H9 (cell line): ENCODE data around the gene LRIG1. TPM values are rescaled to one million over a fixed set of nuclear protein-coding genes. Genes with fewer than 3 reads are reported as not detected.
A peak's percentile ranks its signal among the peaks of the same experiment; 100 is the strongest.

Experiments used
- DNase-seq: peaks from one replicate; pipeline ENCODE4 v3.0.0-alpha.2; 2017
- H2AFZ ChIP-seq: one replicate; pipeline ENCODE4 v1.6.1; 2013; ENCODE audit warnings: mild to moderate bottlenecking, low read length, control low read depth, moderate library complexity
- H2AK5ac ChIP-seq: 2 replicates; pipeline ENCODE4 v1.6.1; 2013; ENCODE audit warnings: low read length, control low read depth, mixed read lengths; ENCODE audit not compliant: insufficient read length
- H2BK120ac ChIP-seq: one replicate; pipeline ENCODE4 v1.6.1; 2013; ENCODE audit warnings: low read depth, mild to moderate bottlenecking, low read length, control low read depth, inconsistent platforms; ENCODE audit not compliant: poor library complexity, severe bottlenecking
- H2BK12ac ChIP-seq: 2 replicates; pipeline ENCODE4 v1.6.1; 2013; ENCODE audit warnings: low read length, control low read depth, mixed read lengths, low read depth; ENCODE audit not compliant: insufficient read length
- H2BK15ac ChIP-seq: 2 replicates; pipeline ENCODE4 v1.6.1; 2013; ENCODE audit warnings: low read depth, low read length, control low read depth
- H2BK20ac ChIP-seq: one replicate; pipeline ENCODE4 v1.6.1; 2013; ENCODE audit warnings: low read depth, mild to moderate bottlenecking, low read length, control low read depth, inconsistent platforms; ENCODE audit not compliant: poor library complexity, severe bottlenecking
- H2BK5ac ChIP-seq: 2 replicates; pipeline ENCODE4 v1.6.1; 2013; ENCODE audit warnings: low read length, control low read depth, mixed read lengths; ENCODE audit not compliant: insufficient read length
- H3K14ac ChIP-seq: 2 replicates; pipeline ENCODE4 v1.6.1; 2013; ENCODE audit warnings: low read length, control low read depth; ENCODE audit not compliant: insufficient read depth
- H3K18ac ChIP-seq: 2 replicates; pipeline ENCODE4 v1.6.1; 2013; ENCODE audit warnings: low read depth, mild to moderate bottlenecking, mixed read lengths, low read length, control low read depth; ENCODE audit not compliant: insufficient read length
- H3K23ac ChIP-seq: 2 replicates; pipeline ENCODE4 v1.6.1; 2013; ENCODE audit warnings: low read length, control low read depth, mixed read lengths, low read depth; ENCODE audit not compliant: insufficient read length
- H3K23me2 ChIP-seq: 2 replicates; pipeline ENCODE4 v1.6.1; 2013; ENCODE audit warnings: low read depth, mild to moderate bottlenecking, mixed read lengths, low read length, control low read depth; ENCODE audit not compliant: insufficient read length, poor library complexity, severe bottlenecking
- H3K27ac ChIP-seq: 2 replicates; pipeline ENCODE4 v1.5.1; 2013; ENCODE audit warnings: low read length, control low read depth, mixed read lengths, low read depth; ENCODE audit not compliant: insufficient read length
- H3K27me3 ChIP-seq: 2 replicates; pipeline ENCODE4 v1.6.1; 2013; ENCODE audit warnings: low read length, control low read depth, inconsistent platforms; ENCODE audit not compliant: insufficient read depth
- H3K4ac ChIP-seq: 2 replicates; pipeline ENCODE4 v1.6.1; 2013; ENCODE audit warnings: low read depth, mild to moderate bottlenecking, control low read depth, inconsistent platforms, low read length, moderate library complexity
- H3K4me1 ChIP-seq: 2 replicates; pipeline ENCODE4 v1.6.1; 2013; ENCODE audit warnings: low read length, control low read depth, inconsistent platforms; ENCODE audit not compliant: insufficient read depth
- H3K4me2 ChIP-seq: 2 replicates; pipeline ENCODE4 v1.6.1; 2013; ENCODE audit warnings: low read length, control low read depth, mixed read lengths; ENCODE audit not compliant: insufficient read length, insufficient read depth
- H3K56ac ChIP-seq: 2 replicates; pipeline ENCODE4 v1.6.1; 2013; ENCODE audit warnings: low read depth, mild to moderate bottlenecking, mixed read lengths, low read length, control low read depth; ENCODE audit not compliant: insufficient read length
- H3K79me1 ChIP-seq: 2 replicates; pipeline ENCODE4 v1.6.1; 2013; ENCODE audit warnings: low read depth, mild to moderate bottlenecking, moderate library complexity, low read length, control low read depth, inconsistent platforms; ENCODE audit not compliant: insufficient read depth, poor library complexity, severe bottlenecking
- H3K79me2 ChIP-seq: 2 replicates; pipeline ENCODE4 v1.6.1; 2013; ENCODE audit warnings: low read length, control low read depth, inconsistent platforms; ENCODE audit not compliant: insufficient read depth
- H3K9ac ChIP-seq: 2 replicates; pipeline ENCODE4 v1.6.1; 2013; ENCODE audit warnings: low read length, control low read depth, mixed read lengths; ENCODE audit not compliant: insufficient read length; ENCODE audit errors: extremely low read depth
- H3K9me3 ChIP-seq: one replicate; pipeline ENCODE4 v1.6.1; 2013; ENCODE audit warnings: low read depth, low read length, inconsistent platforms; ENCODE audit not compliant: control insufficient read depth
- H3T11ph ChIP-seq: one replicate; pipeline ENCODE4 v1.6.1; 2013; ENCODE audit warnings: mild to moderate bottlenecking, low read length, control low read depth, inconsistent platforms
- H4K20me1 ChIP-seq: one replicate; pipeline ENCODE4 v1.6.1; 2013; ENCODE audit not compliant: control insufficient read depth, insufficient read length, insufficient read depth
- H4K5ac ChIP-seq: 2 replicates; pipeline ENCODE4 v1.6.1; 2013; ENCODE audit warnings: low read depth, mild to moderate bottlenecking, mixed read lengths, low read length, control low read depth; ENCODE audit not compliant: insufficient read length
- H4K8ac ChIP-seq: replicated peaks from 2 replicates; pipeline ENCODE4 v1.6.1; 2013; ENCODE audit warnings: low read length, control low read depth, mixed read lengths, low read depth; ENCODE audit not compliant: insufficient read length
- H4K91ac ChIP-seq: 2 replicates; pipeline ENCODE4 v1.6.1; 2013; ENCODE audit warnings: low read depth, mild to moderate bottlenecking, moderate library complexity, mixed read lengths, low read length, control low read depth; ENCODE audit not compliant: insufficient read length
- H3K27ac Mint-ChIP-seq, 3 experiments: 2 replicates in 2 of 3; 3 replicates in 1 of 3; pipeline ENCODE4 v1.8.0; 2020 to 2021; ENCODE audit warnings: mixed read lengths in 3 of 3, mild to moderate bottlenecking in 1 of 3, moderate library complexity in 1 of 3
- H3K27me3 Mint-ChIP-seq: 2 replicates; pipeline ENCODE4 v1.8.0; 2021; ENCODE audit warnings: low read depth, mild to moderate bottlenecking, moderate library complexity, mixed read lengths
- H3K36me3 Mint-ChIP-seq, 3 experiments: 2 replicates in 2 of 3; 3 replicates in 1 of 3; pipeline ENCODE4 v1.8.0; 2020 to 2021; ENCODE audit warnings: low read depth in 3 of 3, mixed read lengths in 3 of 3; ENCODE audit not compliant: insufficient read depth in 1 of 3
- H3K4me1 Mint-ChIP-seq, 2 experiments: 2 replicates each; pipeline ENCODE4 v1.8.0; 2020; ENCODE audit warnings: mixed read lengths in 2 of 2
- H3K4me3 Mint-ChIP-seq, 2 experiments: 2 replicates in 1 of 2; 3 replicates in 1 of 2; pipeline ENCODE4 v1.8.0; 2020 to 2021; ENCODE audit warnings: mild to moderate bottlenecking in 2 of 2, mixed read lengths in 2 of 2, moderate library complexity in 1 of 2
- H3K9me3 Mint-ChIP-seq, 2 experiments: 2 replicates in 1 of 2; 3 replicates in 1 of 2; pipeline ENCODE4 v1.8.0; 2020; ENCODE audit warnings: mild to moderate bottlenecking in 2 of 2, mixed read lengths in 2 of 2, moderate library complexity in 1 of 2
- WGBS: extraction: QIAGEN DNeasy Blood & Tissue Kit; methylation state at CpG from one replicate; pipeline ENCODE4 v1.1.7; 2013; ENCODE audit warnings: missing lambda C conversion rate, low lambda C conversion rate, mixed read lengths; ENCODE audit not compliant: insufficient read length; ENCODE audit errors: extremely low coverage; 5-methylcytosine and 5-hydroxymethylcytosine counted together
- total RNA-seq: library from RNA; stranded (reverse); gene quantifications from 2 replicates; pipeline ENCODE4 v1.2.1, GENCODE V29; 2021
- TF ChIP-seq, protein P1 (sequence below): fragments of 200-600 bp; sonication (generic); conservative IDR thresholded peaks from 3 replicates; pipeline ENCODE4 v1.8.0; 2021; ENCODE audit warnings: antibody characterized with exemption, mild to moderate bottlenecking

LRIG1 gene
- total RNA-seq, 1 experiment from 2014 or later: 70.3 TPM

DNA sequence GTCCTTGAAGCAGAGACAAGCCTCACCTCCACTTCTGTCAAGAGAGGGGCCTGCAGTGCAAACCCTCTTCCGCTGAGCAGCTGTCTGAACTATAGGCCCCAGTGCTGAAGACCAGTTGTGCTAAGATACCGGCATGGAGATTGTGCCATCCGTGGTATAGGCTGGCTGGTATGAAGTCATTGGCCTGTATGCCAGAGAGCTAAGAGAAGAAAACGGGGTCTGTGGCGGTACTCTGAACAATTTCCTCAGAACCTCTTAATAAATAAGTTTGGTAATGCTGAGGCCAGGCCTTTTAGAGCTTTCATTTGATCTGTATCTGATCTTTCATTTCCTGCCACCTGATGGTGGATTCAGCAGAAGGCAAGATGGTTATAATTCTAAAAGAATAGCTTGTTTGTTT lies 123.0 kb downstream of the LRIG1 start:
- Histone ChIP-seq H3K4me2 (no peak overlapping the region), H3K23me2 (no peaks in the 10 kb centered on the region), H3K4me1 (no peaks in the 10 kb centered on the region), H4K8ac (no peak overlapping the region), H3K9me3 (no peaks in the 10 kb centered on the region), H3K27me3 (no peaks in the 10 kb centered on the region), H3K9ac (no peak overlapping the region), H2BK12ac (no peak overlapping the region), H4K91ac (no peak overlapping the region), H2BK15ac (no peak overlapping the region), H3K79me2 (no peaks in the 10 kb centered on the region), H2BK20ac (no peak overlapping the region), H2BK120ac (no peak overlapping the region), H4K20me1 (peaks cover under 1% of the 10 kb centered on the region), H3K18ac (no peak overlapping the region), H2BK5ac (no peak overlapping the region), H2AFZ (no peak overlapping the region), H4K5ac (no peak overlapping the region), H3T11ph (no peak overlapping the region), H2AK5ac (no peak overlapping the region), H3K23ac (no peak overlapping the region), H3K79me1 (no peaks in the 10 kb centered on the region), H3K4ac (no peak overlapping the region), H3K27ac (no peak overlapping the region), H3K56ac (no peak overlapping the region), H3K14ac (no peak overlapping the region)
- Mint-ChIP-seq H3K27me3 (no peaks in the 10 kb centered on the region), H3K9me3 (no peaks in the 10 kb centered on the region), H3K4me1 (peaks cover 4 to 11% of the 10 kb centered on the region in 2 experiments), H3K4me3 (no peak overlapping the region), H3K27ac (peak overlapping the region in 2 of 3 experiments; percentile 30 to 80; a peak in 3 of 7 replicates), H3K36me3 (peaks cover 53 to 71% (median 70%) of the 10 kb centered on the region in 3 experiments; a peak in 6 of 7 replicates)
- TF ChIP-seq, protein P1, sequence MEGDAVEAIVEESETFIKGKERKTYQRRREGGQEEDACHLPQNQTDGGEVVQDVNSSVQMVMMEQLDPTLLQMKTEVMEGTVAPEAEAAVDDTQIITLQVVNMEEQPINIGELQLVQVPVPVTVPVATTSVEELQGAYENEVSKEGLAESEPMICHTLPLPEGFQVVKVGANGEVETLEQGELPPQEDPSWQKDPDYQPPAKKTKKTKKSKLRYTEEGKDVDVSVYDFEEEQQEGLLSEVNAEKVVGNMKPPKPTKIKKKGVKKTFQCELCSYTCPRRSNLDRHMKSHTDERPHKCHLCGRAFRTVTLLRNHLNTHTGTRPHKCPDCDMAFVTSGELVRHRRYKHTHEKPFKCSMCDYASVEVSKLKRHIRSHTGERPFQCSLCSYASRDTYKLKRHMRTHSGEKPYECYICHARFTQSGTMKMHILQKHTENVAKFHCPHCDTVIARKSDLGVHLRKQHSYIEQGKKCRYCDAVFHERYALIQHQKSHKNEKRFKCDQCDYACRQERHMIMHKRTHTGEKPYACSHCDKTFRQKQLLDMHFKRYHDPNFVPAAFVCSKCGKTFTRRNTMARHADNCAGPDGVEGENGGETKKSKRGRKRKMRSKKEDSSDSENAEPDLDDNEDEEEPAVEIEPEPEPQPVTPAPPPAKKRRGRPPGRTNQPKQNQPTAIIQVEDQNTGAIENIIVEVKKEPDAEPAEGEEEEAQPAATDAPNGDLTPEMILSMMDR: no peak
- WGBS: no CpG with 5 or more reads among the region's 5 CpGs
- DNase-seq: no peak
